KBM-7 (cell line): Measurements from ENCODE around the gene PNPLA8.
"Not testable (repeated sequence)": the region's sequence is repeated elsewhere in the genome, so short reads cannot be mapped to it uniquely, and the experiment has no call there.

Source experiments
- DNase-seq: peaks from one replicate; pipeline ENCODE4 v3.0.0-alpha.2; 2015
- in situ Hi-C: fragments of 300-500 bp; cut with MboI; formaldehyde crosslinking; loops from 2 replicates; pipeline ENCODE4 v1.14.3; 2020; ENCODE audit warnings: low sequenced_read_pairs, low pct_unique_long_range_greater_than_20kb, mixed read lengths

PNPLA8 gene

DNA sequence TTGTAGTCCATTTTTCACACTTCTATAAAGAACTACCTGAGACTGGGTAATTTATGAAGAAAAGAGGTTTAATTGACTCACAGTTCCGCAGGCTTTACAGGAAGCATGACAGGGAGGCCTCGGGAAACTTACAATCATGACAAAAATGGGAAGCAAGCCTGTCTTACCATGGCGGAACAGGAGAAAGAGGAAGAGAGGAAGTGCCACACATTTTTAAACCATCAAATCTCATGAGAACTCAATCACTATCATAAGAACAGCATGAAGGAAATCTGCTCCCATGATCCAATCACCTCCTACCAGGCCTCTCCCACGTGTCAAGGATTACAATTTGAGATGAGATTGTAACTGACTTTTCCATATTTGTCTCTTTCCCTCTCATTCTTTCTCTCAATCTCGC is 9.3 kb upstream of the PNPLA8 start:
- in situ Hi-C loops, result no loop called here
- peak; percentile 36 for DNase-seq

DNA sequence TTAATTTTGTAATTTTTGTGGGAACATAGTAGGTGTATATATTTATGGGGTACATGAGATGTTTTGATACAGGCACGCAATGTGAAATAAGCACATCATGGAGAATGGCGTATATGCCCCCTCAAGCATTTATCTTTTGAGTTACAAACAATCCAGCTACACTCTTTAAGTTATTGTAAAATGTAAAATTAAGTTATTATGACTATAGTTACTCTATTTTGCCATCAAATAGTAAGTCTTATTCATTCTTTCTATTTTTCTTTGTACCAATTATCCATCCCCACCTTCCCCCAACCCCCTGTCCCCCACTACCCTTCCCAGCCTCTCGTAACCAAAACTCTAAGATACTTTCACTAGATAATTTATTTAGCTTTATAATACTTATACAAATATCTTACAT is 7.8 kb upstream of the PNPLA8 start:
- in situ Hi-C loops, result no loop called here
- DNase-seq, result no peak

DNA sequence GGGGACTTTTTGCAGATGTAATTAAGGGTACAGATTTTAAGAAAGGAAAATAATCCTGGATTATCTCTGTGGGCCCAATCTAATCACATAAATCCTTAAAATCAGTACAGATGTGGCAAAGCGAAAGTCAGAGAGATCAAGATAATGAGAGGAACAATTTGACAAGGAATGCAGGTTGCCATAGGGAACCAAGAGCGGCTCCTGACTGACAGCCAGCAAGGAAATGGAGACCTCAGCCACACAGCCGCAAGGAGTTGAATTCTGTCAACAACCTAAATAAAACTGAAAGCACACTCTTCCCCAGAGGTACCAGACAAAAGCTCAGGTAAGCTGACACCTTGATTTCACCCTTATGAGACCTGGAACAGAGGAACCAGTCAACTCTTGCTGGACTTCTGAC is 3.4 kb upstream of the PNPLA8 start:
- DNase-seq, result no peak
- in situ Hi-C loops, result no loop called here

DNA sequence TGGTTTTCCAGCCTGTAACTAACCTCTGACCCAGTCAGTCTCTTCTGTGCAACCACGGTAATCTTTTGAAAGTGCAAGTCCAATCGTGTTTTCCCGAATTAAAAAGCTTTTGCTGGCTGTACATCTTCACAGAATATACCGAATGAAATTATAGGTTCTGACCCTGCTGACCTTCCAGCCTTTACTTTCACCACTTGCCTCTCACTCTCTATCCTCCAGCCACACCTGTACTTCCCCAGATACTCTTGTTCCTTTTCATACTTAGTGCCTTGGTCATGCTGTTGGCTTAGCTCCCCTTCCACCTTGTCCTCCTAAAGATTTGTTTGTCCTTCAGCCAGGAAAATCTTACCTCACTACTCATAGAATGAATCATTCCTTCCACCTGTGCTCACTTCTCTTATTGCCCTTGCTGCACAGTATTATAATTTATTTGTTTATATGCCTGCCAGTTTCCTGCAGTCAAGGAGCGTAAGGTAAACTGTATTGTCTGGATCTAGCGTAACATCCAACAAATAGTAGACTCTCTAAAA is 2.3 kb upstream of the PNPLA8 start:
- DNase-seq, result no peak
- in situ Hi-C loops, result no loop called here

DNA sequence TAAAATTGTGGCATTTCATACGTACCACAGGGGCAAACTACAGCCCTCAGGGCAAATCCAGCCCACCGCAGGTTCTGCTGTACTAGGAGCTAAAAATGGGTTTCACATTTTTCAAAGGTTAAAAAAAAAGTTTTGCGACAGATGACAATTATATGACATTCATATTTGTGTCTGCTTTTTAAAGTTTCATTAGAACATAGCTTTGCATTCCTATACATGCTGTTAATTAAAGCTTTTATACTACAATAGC is 758 bp upstream of the PNPLA8 start:
- no peak for DNase-seq
- in situ Hi-C loops, result no loop called here

DNA sequence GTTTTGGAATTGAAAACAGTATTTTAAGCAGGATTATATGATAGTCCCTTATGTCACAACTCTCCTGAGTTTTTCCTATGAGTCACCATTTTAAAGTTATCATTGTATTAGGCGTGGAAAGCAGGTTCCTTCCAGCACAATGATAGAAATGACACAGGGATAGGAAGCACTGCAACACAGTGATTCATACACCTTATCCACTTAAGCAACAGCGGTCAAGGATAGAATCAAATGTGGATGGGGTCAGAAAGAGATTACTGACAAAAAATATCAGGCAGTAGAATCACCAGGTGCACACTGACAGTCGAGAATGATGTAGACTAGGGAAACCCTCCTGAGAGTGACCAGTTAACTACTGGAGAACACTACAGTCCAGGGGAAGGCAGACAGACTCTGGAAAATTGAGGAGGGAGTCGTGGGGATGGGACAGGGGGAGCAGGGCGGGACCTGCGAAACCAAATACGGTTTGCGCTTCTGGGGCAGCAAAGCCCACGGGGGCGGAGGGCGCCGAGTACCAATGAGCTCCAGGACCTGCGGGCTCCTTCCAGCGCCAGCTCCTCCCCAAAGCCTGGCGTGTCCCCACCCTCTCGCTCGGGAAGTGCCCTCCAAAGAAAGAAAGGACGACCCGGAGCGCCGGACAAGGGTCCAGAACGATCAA is 479 bp downstream of the PNPLA8 start:
- in situ Hi-C loops, result no loop called here
- DNase-seq, result no peak

DNA sequence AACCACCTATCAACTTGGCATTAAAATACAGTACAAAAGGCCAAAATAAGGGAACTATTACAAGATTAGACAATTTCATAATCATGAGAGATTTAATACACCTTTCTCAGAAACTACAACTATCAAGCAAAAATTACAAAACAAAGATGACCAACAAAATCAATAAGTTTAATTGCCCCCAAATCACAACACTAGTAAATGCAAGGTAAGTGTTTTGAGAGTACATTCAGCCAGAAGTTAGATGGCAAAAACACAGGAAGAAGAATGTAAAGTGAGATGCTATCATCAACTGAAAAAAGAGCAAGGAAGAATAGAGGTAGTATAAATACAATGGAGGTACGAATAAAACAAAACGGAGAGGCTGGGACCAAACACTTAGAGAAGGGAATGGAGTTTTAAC is 3.2 kb downstream of the PNPLA8 start:
- no peak for DNase-seq
- in situ Hi-C loops, result no loop called here

DNA sequence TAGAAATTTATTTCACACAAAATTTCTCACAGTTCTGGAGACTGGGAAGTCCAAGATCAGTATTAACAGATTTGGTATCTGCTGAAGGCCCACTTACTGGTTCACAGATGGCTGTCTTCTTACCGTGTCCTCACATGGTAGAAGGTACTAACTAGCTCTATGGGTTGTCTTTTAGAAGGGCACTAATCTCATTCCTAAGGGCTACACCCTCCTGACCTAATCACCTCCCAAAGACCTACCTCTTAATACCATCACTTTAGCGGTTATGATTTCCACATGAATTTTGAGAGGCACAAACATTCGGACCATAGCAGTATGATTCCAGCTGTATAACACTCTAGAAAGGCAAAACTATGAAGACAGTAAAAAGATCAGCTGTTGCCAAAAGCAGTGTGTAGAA is 8.0 kb downstream of the PNPLA8 start:
- in situ Hi-C loops, result no loop called here
- DNase-seq, result no peak

DNA sequence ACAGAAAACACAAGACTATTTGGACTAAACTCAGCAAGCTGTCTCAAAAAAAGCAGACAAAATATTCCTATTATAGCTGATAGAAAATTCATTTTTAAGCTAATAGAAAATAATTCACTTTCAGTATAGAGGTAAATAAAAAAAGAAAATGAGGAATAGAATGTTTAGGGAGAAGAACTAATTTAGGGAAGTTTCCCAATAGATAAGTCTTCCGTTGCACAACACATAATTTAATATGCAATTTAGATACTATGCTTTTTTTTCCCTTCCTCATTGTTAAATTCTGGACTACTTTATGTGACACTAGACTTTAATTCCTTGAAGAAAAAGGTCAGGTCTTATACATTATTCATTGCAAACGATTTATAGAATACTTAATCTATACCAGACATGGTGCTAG is 10.3 kb downstream of the PNPLA8 start:
- no peak for DNase-seq
- in situ Hi-C loops, result no loop called here

DNA sequence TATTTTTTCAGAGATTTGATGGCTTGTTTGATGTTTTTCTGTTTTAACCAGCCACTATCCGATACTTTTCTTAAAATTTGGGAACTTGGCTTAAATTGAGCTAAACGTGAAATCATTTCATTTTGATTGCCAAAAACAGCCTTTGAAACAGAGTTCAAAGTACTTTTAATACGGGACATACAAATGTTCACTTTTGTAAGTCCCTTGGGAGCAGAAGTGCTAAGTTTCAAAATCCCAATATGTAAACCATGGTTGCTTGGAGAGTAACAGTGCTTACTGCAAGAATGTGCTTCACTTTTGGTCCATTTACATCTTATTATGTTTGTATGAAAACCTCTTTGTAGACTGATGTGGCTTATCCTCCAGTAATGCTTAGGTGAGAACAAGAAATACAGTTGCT is 10.9 kb downstream of the PNPLA8 start:
- in situ Hi-C loops, result no loop called here
- DNase-seq, result no peak

DNA sequence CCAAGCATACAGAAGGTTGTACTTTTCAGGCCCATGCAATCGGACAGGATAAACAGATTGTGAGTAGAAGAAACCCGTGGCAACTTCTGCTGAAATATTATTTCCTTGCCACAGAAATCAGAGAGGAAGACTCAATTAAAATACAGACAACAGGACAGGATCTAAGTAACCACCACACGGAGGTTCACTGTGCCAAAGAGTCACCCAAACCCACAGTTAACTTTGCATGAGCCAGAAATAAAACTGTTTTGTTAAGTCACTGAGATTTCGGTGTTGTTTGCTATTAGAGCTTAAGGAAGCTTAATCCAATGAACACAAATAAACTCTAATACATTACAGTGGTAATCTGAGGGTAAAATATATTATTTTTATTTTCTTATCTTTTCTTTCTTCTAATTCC is 14.0 kb downstream of the PNPLA8 start:
- in situ Hi-C loops, result no loop called here
- no peak for DNase-seq

DNA sequence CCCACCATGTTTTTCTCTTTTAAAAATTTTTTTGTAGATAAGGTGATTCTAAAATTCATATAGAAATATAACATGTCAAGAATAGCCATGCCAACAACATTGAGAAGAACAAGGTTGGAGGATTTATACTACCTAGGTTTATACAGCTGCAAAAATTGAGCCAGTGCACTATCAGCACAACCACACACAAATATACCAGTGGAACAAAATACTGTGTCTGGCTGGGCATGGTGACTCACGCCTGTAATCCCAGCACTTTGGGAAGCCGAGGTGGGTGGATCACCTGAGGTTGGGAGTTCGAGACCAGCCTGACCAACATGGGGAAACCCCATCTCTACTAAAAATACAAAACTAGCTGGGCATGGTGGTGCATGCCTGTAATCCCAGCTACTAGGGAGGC is 21.4 kb downstream of the PNPLA8 start:
- in situ Hi-C loops, DNase-seq: not testable (repeated sequence)

DNA sequence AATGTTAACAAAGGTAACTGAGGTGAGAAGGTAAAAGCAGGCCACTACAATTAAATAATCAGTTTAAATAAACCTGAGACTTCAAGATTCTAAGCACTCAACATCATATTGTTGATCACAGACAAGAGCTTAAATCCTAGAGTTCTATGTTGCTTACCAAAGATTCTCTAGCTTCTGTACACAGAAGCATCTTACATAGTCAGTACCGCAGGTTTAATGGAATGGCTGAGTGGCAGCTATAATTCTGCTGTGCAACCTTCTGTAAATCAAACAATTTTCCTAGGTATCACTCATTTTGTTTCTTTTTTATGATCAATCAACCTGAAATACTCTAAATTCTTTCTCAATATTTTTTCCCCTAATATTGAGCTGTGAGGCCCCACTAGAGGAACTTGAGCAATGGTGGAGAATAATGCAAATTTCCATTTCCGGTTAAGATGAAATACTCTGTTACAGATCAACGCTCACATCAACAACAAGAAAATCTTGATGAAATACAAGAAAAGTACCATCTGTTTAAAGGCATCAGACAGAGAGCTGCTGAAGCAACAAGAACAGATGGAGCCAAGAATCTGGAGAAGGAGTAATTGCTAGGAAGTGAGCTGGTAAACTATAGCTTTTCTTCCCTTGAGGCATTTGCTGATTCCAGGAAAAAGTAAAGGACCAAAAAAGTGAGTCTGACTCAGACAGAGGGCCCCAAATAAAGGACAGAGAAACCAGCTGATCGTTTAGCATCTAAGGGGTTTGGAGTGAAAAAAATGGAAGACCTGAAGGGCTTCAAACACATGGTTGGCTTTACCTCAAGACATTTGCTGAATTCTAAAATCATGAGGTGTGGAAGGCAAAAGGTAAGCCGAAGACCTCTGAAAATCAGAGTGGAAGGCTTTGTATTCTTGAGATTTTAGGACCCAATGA is 22.6 kb downstream of the PNPLA8 start:
- in situ Hi-C loops, result no loop called here

DNA sequence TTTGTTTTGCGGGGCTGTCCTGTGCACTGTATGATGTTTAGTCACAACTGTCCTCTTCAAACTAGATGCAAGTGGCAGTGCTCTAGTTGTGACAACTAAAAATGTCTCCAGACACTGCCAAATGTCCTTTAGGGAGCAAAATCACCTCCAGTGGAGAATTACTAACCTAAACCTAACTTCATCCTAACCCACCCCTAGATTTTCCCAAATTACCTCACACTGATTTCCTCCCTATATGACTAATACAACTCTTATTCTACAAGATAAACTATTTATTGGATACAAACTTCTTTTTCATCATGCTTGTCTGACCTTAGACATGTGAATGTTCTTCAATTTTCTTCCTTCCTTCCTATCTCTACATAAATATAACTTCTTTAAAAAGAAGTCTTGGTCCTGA is 26.4 kb downstream of the PNPLA8 start:
- no peak for DNase-seq
- in situ Hi-C loops, result no loop called here

More for the DNA sequence above, 22.6 kb downstream of the PNPLA8 start:
- DNase-seq, result no peak

DNA sequence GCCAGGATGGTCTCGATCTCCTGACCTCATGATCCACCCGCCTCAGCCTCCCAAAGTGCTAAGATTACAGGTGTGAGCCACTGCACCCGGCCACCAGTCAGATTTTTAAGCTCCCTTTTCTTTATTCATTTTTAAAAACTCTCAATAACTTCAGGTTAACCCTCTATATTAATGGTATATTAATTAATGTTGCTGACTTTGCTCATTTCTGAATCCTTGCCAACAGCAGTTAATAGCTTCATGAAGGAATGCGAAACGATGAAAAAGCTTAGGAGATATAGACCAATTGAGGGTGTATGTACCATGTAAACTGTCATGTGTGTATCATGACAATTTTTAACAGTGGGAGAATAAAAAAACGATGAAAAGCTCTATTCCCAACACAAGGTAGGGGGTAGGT is 27.5 kb downstream of the PNPLA8 start:
- no peak for DNase-seq
- in situ Hi-C loops, result no loop called here

DNA sequence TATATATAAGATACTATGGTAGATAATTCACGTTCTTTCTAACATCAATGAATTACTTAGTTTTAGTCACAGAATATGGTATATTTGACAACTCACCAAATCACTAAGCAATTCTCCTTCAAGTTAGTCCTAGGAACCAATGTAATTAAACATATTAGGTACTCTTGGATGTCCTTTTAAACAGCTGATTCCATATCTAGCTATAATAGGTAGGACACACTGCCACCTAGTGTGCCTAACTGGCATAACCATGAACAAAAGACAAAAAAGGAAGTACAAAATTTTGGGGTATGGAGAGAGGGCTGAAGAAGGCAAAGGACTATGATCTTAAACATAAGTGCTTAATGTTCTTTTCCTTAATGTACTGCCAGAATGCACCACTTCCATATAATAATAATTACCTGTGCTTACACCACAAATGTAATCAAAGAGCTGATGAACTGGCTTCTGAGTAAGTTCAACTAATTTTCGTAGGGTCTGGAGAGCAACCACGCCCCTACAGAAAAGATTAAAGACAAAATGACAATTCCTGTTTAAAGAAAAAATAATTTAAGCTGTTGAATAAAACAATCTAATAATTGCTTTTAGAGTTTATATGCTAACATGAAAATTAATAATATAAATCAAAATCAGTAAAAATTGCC is 28.7 kb downstream of the PNPLA8 start:
- peak; percentile 79 for DNase-seq
- in situ Hi-C loops, result no loop called here

DNA sequence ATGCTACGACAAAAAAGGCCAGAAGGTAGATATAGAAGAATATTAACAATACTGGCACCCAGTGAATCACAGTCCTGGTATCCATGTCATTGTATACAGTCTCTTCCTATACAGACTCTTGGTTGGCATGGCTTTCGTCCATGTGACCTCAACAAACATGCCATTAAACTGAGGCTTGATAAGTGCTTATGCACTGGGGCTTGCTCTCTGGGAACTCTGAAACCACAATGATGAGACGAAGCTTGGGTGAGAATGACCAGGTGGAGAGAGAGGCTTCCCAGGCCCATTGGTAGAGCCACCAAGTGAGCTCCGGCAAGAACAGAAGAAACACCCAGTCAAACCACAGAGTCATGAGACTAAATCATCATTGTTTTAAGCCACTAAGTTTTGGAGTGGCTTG is 33.2 kb downstream of the PNPLA8 start:
- in situ Hi-C loops, result no loop called here
- no peak for DNase-seq

DNA sequence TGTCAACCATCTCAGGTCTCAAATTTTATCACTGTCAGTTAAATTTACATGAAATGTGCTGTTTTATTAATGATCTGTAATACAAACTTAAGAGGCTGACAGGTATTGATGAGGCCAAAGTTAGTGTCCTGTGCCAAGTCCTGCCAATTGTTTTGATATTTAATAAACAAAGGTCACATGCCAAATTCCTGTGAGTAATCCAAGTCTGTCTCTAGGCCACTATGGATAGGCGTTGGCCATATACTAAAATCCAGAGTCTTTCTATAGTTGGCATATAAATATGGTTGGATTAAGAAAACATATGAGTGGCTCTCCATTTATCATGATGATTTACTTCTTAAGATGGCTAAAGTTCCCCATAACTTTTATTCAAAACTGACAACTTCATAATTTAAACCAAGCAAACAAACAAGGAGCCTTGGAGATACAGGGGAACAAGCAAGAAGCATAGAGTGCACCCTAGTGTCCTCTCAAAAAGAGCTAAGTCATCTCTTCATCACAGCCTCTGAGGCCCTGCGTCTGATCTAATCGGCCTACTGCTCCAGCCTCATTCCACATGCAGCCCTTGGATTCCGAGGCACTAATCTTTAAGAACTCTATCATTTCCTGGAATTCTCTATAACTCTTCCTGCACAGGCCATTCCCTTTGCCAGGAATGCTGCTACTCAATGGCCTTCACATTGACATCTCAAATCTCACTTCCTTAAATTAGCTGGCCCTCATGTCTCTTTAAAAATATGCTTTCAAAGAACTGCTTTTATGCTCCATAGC is 37.0 kb downstream of the PNPLA8 start:
- DNase-seq, result no peak

DNA sequence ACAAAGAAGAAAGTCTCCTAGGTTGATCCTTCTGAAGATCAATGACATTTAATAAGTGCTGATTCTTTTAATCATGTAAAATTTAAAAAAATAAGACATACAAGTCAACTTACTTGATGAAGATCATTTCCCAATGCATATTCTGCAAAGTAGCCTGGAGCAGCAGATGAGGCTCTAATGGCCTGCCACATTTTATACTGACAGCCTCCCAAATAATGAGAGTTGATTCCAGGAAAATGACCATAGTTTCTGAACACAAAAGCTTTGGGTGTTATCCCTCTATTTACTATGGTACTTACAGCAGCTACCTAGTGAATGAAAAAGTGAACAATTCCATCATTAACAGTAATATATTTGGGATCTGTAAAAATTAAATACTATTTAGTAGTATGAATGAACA is 38.3 kb downstream of the PNPLA8 start:
- no peak for DNase-seq
- in situ Hi-C loops, result no loop called here

More for the DNA sequence above, 37.0 kb downstream of the PNPLA8 start:
- in situ Hi-C loops, result no loop called here
